HL-60/S4 (cell line): ENCODE results near the gene STX3.
"Not testable (repeated sequence)": the region's sequence is repeated elsewhere in the genome, so short reads cannot be mapped to it uniquely, and the experiment has no call there.

Experiments used
- in situ Hi-C: fragments of 300-500 bp; cut with MboI; formaldehyde crosslinking; loops from 2 replicates; pipeline ENCODE4 v1.14.3; 2022; ENCODE audit warnings: low sequenced_read_pairs

Gene STX3

GRCh38 chr11:59785818-59786217 is 30.6 kb downstream of the STX3 start:
- in situ Hi-C loops = no loop called here

GRCh38 chr11:59787255-59787588 is 32.0 kb downstream of the STX3 start:
- in situ Hi-C loops = no loop called here

GRCh38 chr11:59787816-59788215 is 32.6 kb downstream of the STX3 start:
- in situ Hi-C loops = no loop called here

GRCh38 chr11:59791639-59792038 is 36.5 kb downstream of the STX3 start:
- in situ Hi-C loops = no loop called here

GRCh38 chr11:59792507-59792906 is 37.3 kb downstream of the STX3 start:
- in situ Hi-C loops = no loop called here

- in situ Hi-C loops = no loop called here
Measured at GRCh38 chr11:59794417-59794816, 39.2 kb downstream of the STX3 start.

GRCh38 chr11:59800390-59801025 is 45.3 kb downstream of the STX3 start:
- in situ Hi-C loops = loop anchor here (5.0 kb wide), 1 partner anchor 43 kb away; the partner anchor contains the start of gene STX3

- in situ Hi-C loops = loop anchor here (5.0 kb wide), 1 partner anchor 44 kb away; the partner anchor contains the start of gene STX3
Measured at GRCh38 chr11:59801160-59801706, 46.1 kb downstream of the STX3 start.

- in situ Hi-C loops = loop anchor here (5.0 kb wide), 1 partner anchor 45 kb away; the partner anchor contains the start of gene STX3
Measured at GRCh38 chr11:59801981-59802638, 46.9 kb downstream of the STX3 start.

- in situ Hi-C loops = loop anchor here (5.0 kb wide), 1 partner anchor 45 kb away; the partner anchor contains the start of gene STX3
Measured at GRCh38 chr11:59802639-59803176, 47.5 kb downstream of the STX3 start.

- in situ Hi-C loops = loop anchor here (5.0 kb wide), 1 partner anchor 47 kb away; the partner anchor contains the start of gene STX3
Measured at GRCh38 chr11:59804061-59804460, 48.9 kb downstream of the STX3 start.

- in situ Hi-C loops = no loop called here
Measured at GRCh38 chr11:59807047-59807610, 52.0 kb downstream of the STX3 start.

- in situ Hi-C loops = no loop called here
Measured at GRCh38 chr11:59810189-59810910, 55.2 kb downstream of the STX3 start, which contains the start of gene MRPL16. MRPL16 (minus strand) TSS chr11:59810778; CDS start chr11:59810658, 120 bp downstream.

GRCh38 chr11:59810911-59811259 is 55.7 kb downstream of the STX3 start:
- in situ Hi-C loops = no loop called here

GRCh38 chr11:59812220-59812619 is 57.0 kb downstream of the STX3 start:
- in situ Hi-C loops = no loop called here

GRCh38 chr11:59813364-59813763 is 58.2 kb downstream of the STX3 start:
- in situ Hi-C loops = no loop called here

- in situ Hi-C loops = no loop called here
Measured at GRCh38 chr11:59814021-59814420, 58.8 kb downstream of the STX3 start.

- in situ Hi-C loops = no loop called here
Measured at GRCh38 chr11:59815754-59816153, 60.6 kb downstream of the STX3 start.

- in situ Hi-C loops = not testable (repeated sequence)
Measured at GRCh38 chr11:59816434-59816833, 61.3 kb downstream of the STX3 start.

- in situ Hi-C loops = no loop called here
Measured at GRCh38 chr11:59818572-59818971, 63.4 kb downstream of the STX3 start.
